Left lobe of liver (tissue), 2 donors: ENCODE results near the gene HSP90B1. TPM values are rescaled to one million over a fixed set of nuclear protein-coding genes. Genes with fewer than 3 reads are reported as not detected.

Experiments
- ATAC-seq: fragments of 200-7000 bp; cut with Tn5 transposase; one replicate; pipeline ENCODE4 v1.9.1; 2020; ENCODE audit warnings: mild to moderate bottlenecking, moderate library complexity
- DNase-seq: peaks from one replicate; pipeline ENCODE4 v3.0.0-alpha.2; 2020; ENCODE audit warnings: low spot score
- total RNA-seq: library from RNA; stranded (reverse); gene quantifications from one replicate; pipeline ENCODE4 v1.2.1, GENCODE V29; 2021
- donor health status: DM: no; HTN: no; CAD: no; lungs with moderate emphysema.
- donor health status: DM: no; HTN: yes; CAD: no.

HSP90B1 gene
- total RNA-seq, 1 donor from 2014 or later, result 617 TPM

DNA sequence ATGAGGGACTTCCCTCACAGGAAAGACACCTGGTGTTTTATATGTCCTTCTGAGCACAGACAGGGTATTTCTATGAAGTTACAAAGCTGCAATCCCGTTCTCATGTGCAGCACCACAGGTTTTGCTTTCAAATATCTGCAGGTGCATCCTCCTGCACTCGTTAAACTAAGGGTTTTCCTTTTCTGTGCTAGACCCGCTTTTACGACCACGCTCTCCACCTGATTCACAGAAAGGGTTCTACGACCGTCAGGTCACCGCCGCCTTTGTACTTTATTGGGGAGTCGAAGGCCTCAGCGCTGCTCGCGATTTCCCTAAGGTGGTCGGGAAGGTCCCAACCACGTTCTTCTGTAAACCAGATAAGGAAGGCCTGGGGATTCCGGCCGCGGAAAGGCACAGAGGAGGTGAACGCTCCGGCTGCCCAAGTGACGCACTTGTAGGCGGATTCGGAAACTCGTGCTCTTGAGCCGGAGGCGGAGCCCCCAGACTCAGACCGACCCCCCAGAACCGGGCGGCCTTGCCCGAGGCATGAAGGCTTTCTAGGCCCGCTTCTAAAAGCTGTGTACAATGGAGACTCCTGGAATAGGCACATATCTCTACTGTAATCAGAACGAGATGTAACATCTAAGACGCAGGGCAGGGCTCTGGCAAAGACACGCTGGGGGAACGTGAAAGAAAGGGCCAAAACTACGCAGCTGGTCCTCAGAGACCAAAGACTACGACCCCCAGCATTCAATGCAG, 995 bp upstream of the HSP90B1 start:
- ATAC-seq, result peak; percentile 75

DNA sequence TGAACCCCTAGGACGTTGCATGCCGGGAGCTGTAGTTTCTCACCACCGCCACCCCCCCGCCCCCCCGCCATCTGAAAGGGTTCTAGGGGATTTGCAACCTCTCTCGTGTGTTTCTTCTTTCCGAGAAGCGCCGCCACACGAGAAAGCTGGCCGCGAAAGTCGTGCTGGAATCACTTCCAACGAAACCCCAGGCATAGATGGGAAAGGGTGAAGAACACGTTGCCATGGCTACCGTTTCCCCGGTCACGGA, 501 bp upstream of the HSP90B1 start:
- ATAC-seq, result no peak
- no peak for DNase-seq

More for the DNA sequence above, 995 bp upstream of the HSP90B1 start:
- DNase-seq, result peak; percentile 90

DNA sequence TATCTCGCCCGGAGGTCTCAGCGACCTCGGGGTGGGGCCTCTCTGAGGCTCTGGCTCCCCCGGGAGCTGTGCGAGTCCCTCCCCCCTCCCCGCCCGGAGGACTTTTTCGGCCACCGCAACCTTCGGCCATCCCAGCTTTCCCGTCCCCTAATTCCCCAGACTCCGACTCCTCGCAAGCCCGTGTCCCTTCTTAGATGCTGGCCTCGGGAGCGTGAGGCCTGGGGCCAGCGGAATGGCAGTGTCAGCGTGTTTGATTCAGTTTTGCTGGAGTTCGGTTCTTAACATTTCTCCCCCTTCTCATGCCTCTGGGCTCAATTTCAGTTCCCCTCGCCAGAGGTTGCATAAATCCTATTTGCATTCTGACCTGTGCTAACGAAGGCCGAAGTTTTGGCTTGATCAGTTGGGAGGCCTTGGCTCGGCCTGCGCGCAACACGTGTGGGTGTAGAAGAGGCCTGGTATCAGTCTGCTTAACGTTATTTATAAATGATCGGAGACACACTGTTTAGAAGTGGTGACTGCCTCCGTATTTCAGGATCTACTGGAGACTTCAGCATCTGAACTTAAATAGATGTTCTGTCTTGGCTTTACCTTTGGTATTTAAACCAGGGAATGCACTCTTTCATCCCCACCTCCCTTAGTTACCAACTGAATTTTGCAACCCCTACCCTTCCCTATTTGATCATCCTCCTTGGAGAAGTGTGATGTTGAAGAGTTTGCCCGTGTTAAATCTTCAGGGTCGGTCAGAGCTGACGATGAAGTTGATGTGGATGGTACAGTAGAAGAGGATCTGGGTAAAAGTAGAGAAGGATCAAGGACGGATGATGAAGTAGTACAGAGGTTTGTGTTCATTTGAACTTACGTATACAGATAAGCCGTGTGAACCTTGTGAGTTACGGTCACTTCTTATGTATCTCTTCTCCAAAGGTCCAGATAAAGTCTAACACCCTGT, 851 bp downstream of the HSP90B1 start:
- ATAC-seq (peak; percentile 47), DNase-seq (peak; percentile 79)

DNA sequence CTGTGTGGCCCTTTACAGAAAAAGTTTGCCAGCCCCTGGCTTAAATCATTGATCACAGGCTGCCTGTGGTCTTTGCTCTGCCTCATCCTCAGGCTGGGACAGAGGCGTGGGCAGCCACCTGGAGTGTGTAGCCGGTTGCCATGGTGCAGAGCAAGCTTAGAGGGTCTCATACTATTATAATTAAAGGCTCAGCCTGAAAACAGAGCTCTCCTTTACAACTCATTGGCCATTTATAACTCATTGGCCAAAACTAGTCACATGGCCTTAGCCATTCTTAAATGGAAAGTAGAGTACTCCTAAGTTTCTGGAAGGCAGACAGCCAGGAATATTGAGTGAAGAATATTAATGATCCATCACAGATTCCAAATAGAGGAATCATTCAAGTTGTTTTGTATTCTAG, 3.0 kb downstream of the HSP90B1 start:
- no peak for DNase-seq
- no peak for ATAC-seq

DNA sequence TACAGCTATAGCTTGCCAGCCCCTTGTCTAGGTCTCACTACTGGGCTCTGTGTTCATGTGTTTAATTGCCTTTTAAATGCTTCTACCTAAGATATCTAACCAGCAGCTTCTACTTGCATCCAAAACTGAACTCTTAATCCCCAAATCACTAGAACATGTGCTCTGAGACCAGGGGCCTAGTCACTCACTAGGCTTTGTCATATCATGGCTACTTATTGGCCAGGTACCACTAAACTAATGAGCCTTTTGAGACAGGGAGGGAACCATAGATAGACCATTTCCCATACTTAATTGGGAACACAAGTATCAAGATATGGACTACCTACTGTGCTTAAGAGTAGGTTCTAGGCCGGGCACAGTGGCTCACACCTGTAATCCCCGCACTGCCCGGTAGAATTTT, 6.5 kb downstream of the HSP90B1 start:
- peak; percentile 33 for ATAC-seq
- no peak for DNase-seq

DNA sequence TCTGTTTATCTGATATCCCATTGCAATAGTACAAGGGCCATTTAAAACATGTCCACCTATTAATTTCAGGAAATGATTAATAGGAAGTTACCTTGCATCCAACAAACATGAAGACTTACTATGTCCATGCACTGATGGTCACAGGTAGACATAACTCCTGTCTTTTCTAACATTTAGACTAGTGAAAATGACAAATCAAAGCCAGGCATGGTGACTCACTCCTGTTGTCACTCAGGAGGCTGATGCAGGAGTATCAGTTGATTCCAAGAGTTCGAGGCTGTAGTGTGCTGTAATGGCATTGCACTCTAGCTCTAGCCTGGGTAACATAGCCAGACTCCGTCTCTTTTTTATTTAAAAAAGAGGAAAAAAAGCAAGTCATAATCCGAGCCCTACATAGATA, 14.8 kb downstream of the HSP90B1 start:
- ATAC-seq (no peak), DNase-seq (no peak)

DNA sequence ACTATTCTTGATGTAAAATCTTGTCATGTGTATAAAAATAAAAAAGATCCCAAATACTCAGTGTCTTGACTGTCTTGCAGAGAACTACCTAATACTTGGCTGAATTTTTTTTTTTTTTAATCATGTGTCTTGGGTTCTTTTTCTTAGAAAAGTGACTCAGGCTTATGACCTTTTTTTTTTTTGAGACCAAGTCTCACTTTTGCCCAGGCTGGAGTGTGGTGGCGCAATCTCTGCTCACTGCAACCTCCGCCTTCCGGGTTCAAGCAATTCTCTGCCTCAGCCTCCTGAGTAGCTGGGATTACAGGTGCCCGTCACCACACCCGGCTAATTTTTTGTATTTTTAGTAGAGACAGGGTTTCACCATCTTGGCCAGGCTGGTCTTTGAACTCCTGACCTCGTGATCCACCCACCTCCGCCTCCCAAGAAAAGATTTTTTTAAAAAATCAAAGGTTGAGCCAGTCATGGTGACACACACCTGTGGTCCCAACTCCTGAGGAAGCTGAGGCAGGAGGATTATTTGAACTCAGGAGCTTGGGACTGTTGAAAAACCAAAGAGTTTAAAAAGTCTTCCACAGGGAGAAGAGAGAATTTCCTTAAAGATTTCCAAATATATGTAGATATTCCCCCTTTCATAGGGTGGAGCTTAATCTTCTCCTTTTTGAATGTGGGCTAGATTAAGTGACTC, 17.8 kb downstream of the HSP90B1 start:
- ATAC-seq, result no peak
- DNase-seq, result no peak

DNA sequence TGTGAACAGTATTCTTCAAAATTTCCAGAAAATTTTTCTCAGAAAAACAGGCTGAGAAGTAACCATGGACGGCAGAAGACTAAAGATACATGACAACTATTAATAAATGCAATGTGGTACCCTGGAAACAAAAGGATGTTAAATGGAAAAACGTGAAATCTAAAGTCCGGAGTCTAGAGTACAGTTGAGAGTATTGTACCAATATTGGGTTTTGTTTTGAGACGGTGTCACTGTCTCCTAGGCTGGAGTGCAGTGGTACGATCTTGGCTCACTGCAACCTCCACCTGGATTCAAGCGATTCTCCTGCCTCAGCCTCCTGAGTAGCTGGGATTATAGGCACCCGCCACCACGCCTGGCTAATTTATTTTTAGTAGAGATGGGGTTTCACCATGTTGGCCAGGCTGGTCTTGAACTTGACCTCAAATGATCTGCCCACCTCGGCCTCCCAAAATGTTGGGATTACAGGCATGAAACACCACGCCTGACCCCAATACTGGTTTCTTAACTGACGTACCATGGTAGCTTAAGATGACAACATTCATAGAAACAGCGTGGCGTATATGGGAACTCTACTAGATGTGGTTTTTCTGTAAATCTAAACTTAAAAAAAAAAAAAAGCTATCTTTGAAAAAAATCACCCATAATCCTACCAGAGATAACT, 18.7 kb downstream of the HSP90B1 start:
- no peak for DNase-seq
- no peak for ATAC-seq

DNA sequence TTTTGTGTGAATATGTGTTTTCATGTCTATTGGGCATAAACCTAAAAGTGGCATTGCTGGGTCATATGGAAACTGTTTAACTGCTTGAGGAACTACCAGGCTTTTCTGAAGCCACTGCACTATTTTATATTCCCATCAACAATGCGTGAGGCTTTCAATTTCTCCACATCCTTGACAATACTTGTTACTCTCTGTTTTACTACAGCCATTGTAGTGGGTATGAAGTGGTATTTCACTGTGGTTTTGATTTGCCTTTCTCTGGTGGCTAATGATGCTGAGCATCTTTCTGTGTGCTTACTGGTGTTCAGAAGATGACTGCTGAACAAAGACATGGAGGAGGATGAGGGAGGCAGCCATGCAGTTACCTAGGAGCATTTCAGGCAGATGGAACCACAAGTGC, 22.3 kb downstream of the HSP90B1 start:
- DNase-seq, result no peak
- ATAC-seq, result no peak

DNA sequence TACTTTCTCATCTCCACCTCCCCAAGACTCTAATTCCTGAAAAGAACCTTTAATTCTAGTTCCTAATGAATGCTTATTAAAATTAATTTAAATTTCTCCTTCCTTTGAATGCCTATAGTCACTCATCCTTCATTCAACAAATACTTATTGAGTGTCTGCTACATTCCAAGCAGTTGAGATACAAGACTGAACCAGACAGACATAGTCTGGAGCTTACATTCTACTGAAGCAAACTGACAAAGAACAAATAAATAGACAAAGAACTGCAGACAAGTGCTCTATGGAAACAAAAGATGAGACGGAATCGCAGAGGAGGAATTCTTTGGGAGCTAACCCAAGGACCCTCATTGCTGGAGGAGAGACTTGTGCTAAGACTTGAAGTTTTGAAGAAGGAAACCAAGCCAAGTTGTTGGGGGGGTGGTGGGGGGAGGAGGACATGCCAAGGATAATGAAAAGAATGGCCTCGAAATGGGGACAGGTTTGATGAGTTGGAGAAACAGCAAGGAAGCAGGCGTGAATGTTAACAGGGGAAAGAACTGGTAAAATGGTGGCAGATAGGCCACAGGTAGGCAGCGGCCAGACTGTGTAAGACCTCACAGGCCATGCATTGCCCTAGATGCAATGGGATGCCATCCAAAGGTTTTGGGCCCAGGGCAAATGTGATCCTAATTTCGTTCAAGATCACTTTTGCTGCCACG, 25.8 kb downstream of the HSP90B1 start:
- DNase-seq (no peak), ATAC-seq (peak; percentile 10)

DNA sequence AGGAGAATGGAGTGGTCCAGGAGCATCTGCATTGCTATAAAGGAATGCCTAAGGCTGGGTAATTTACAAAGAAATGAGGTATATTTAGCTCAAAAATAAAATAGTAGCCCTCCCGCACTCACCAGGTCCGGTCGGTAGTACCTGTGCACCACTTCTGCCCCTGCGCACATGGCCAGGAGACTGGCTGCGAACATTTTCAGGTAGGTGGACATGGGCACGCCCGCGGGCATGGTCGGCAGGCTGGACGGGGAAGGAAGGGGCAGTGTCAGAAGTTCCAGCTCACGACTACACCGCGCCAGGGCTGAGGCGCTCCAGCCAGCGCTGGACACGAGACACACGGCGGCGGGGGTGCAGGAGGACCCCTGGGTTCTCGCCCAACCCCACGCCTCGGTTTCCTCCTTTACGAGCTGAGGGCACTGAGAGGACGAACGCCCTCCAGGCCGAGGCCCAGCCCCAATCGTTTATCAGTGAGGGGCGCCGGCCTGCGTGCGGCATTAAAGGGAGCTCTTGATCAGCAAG, 26.4 kb downstream of the HSP90B1 start:
- ATAC-seq, result peak; percentile 64
- peak; percentile 61 for DNase-seq

DNA sequence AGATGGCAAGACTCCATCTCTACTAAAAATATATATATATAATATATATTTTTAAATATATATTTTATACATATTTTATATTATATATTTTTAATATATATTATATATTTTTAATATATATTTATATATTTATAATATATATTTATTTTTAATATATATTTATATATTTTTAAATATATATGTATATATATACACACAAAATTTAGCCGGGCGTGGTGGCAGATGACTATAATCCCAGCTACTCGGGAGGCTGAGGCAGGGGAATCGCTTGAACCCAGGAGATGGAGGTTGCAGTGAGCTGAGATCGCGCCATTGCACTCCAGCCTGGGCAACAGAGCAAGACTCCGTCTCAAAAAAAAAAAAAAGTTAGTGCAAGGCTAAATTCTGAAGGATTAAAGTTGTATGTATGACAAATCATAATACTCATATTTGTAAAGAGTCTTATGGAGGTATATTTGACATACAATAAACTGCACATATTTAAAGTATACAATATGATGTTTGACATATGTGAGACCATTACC, 27.7 kb downstream of the HSP90B1 start:
- DNase-seq (no peak), ATAC-seq (no peak)

DNA sequence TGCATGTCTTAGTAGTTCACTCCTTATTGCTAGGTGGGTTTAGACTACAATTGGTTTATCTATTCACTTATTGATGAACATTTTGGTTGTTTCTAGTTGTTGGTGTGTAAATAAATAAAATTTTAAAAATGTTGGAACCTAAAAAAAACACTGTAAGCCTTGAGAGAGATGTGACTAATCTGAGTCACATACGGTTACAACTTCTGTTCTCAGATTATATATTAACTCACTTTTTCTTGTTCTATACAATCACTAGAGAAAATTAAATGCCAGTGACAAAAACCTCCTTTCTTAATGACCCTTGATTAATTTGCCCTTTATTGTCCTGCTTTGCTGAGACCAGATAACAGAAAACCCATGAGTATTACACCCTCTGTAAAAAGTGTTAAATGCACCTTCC, 28.4 kb downstream of the HSP90B1 start:
- no peak for ATAC-seq
- no peak for DNase-seq

DNA sequence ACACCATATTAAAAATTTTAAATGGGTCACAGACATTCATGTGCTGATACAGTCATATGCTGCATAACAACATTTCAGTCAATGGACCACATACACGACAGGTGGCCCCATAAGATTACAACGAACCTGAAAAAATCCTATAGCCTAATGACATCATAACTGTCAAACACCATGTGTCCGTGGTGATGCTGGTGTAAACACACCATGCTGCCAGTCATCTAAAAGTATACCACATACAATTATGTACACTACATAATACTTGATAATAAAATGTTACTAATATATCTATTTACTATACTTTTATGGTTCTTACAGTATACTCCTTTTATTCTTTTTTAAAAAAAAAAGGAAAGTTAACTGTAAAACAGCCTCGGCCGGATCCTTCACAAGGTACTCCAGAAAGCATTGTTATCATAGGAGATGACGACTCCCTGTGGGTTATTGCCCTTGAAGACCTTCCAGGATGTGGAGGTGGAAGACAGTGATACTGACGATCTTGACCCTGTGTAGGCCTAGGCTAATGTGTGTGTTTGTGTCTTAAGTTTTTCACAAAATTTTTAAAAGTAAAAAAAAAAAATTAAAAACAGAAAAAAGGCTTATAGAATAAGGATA, 30.5 kb downstream of the HSP90B1 start:
- DNase-seq (no peak), ATAC-seq (no peak)

DNA sequence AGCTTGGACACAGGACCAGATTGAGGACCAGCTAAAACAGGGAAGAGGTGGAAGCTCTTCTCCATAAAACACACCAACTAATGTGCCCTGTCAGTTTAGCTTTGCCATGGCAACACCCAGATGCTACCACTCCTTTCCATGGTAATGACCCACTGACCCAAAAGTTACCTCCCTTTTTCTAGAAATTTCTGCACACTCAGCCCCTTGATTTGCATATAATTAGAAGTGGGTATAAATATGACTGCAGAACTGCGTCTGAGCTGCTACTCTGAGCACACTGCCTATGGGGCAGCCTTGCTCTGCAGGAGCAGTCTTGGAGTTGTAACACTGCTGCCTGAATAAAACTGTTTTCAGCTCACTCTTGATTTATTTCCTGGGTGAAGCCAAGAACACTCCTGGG, 32.3 kb downstream of the HSP90B1 start:
- DNase-seq, result no peak
- no peak for ATAC-seq

DNA sequence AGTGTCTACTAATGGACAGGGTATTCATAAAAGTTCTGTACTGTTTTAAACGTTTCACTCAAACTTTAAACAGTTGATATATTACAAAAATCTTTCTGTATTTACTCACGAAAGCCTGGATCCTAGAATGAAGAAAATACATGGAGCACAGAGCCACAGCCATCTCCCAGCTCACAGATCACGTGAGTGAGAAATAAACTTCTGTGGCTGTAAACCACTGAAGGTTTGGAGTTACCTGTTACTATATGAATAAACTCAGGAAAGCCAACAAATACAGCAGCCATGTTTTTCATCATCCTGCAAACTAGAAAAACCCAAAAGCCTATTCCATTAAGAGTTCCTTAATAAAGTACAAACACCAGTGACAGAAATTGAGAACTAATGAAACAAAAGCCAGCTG, 34.6 kb downstream of the HSP90B1 start:
- DNase-seq, result no peak

DNA sequence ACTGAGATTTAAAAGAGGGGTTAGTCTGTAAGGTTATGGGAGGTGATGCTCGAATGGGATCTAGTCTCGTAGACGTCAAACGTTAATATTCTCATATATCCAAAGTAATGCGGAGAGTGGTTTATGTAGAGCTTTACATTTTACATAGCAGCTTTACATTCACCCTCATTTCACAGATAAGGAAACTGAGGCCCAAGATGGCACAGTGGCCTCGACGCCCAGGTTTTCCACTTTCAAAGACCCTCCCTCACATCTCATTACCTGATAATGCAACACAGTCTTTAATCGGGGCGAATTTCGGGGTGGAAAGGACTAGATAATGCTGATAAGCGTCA, 35.0 kb downstream of the HSP90B1 start:
- ATAC-seq (no peak), DNase-seq (no peak)

More for the DNA sequence above, 34.6 kb downstream of the HSP90B1 start:
- ATAC-seq, result no peak

DNA sequence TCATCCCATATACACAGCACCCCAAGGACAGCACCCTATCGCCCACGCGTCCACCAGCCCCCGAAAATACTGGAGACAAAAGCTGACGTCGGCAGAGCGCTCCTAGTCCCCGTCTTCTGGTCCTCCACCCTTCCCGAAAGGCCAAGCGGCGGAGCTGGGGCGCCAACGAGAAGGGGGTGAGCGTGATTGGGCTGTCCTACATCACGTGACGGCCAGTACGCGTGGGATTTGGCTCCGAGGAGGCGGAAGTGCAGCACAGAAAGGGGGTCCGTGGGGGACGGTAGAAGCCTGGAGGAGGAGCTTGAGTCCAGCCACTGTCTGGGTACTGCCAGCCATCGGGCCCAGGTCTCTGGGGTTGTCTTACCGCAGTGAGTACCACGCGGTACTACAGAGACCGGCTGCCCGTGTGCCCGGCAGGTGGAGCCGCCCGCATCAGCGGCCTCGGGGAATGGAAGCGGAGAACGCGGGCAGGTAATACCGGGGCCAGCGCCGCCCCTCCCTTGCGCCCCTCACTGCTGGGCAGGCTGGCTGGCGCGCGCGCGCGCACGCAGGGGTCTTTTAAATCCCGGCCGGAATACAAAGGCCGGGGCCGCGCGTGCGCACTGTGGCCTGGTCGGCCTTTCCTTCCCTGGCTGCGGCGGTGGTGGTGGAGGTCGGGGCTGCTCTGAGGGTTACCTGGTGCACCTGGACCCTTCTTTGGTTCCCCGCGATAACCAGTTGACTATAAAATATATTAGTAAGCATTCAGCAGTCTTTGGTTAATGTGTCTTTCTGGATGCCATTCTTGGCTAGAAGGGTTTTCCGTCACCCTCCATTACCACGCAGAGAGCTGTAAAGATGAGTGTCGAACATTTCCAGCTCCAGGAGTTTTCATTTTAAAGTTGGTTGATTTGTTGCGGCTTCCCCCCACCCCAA, 35.6 kb downstream of the HSP90B1 start, which contains the start of gene TDG:
TDG (plus strand) TSS at position 283 of the 915 bp plus-strand sequence; CDS start at position 449, 166 bp downstream.
- ATAC-seq (peak; percentile 96), DNase-seq (peak; percentile 98)

DNA sequence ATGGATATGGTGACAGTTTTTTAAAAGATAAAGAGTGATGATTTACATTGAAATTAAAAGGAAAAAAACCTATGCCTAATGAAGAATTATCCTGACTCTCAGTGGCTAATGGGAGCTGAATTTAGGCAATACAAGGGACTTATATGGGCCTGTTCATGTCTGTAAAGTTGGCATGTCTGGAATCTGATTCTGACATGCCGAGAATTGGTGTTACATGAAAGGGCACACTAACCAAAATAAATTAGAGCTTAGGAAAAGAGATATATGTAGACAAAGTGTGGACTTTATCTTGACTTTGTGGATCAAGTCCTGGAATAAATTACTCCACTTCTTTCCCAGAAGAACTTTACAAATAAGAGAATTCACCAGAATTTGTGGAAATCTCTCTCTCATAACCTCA, 36.5 kb downstream of the HSP90B1 start:
- ATAC-seq (no peak), DNase-seq (no peak)
